ENCODE measurements around the gene TAGLN2. TPM values are rescaled to one million over a fixed set of nuclear protein-coding genes. Genes with fewer than 3 reads are reported as not detected.
A peak's percentile ranks its signal among the peaks of the same experiment; 100 is the strongest.

TAGLN2 gene
- polyA plus RNA-seq, 2 of the 4 experiments (the other 2 are of a cell fraction) = 536 to 811 TPM

DNA sequence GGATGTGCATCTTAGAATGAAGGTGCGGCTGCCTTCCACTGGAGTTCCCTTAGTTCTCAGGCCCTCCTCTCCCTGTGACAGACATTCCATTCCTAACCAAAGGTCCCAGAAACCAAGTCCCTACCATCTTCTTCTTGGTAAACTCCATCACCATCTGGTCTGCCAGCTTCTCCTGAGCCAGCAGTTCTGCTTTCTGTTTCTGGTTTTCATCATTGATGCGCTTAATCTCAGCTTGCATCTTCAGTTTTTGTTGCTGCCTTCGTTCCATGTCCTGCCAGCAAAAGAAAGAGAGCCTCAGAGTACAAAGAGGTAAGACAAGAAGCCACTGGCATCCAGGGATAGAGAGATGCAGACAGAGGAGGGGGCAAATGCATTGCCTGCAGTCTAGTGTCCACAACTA lies 44.9 kb downstream of the TAGLN2 start:
- no peak for FAIRE-seq
- 89% methylated on average over 3 of the region's 3 CpGs for WGBS (ENCODE audit: missing lambda C conversion rate)
- peak overlapping the region; percentile 47 to 70 for H3K27ac ChIP-seq
- ChIA-PET POLR2A (no interaction called here), CTCF (interaction anchor here (0.9 to 5.8 kb wide), 6 partner anchors 11 to 137 kb away, joined by 3 to 64 read pairs (median 6); partner anchors contain the start of genes DUSP23 and FCRL6)
- no peaks in the 10 kb centered on the region for H3K9me3 ChIP-seq
- no peak for DNase-seq (ENCODE audit: low read depth in 1 of 2, low spot score in 1 of 2)
- H3K4me2 ChIP-seq = peak overlapping the region; percentile 51
- H3K4me1 ChIP-seq = peaks cover 39% of the 10 kb centered on the region
- no peak overlapping the region for H3K4me3 ChIP-seq
- TF ChIP-seq HDAC2 (IDR thresholded peaks at IDR 0.05) = no peak
- TF ChIP-seq, protein P1, sequence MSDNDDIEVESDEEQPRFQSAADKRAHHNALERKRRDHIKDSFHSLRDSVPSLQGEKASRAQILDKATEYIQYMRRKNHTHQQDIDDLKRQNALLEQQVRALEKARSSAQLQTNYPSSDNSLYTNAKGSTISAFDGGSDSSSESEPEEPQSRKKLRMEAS (IDR thresholded peaks at IDR 0.05) = 0 out of 2 replicates have a peak, but pooled peaks have one; percentile 6
- no peak for ATAC-seq

DNA sequence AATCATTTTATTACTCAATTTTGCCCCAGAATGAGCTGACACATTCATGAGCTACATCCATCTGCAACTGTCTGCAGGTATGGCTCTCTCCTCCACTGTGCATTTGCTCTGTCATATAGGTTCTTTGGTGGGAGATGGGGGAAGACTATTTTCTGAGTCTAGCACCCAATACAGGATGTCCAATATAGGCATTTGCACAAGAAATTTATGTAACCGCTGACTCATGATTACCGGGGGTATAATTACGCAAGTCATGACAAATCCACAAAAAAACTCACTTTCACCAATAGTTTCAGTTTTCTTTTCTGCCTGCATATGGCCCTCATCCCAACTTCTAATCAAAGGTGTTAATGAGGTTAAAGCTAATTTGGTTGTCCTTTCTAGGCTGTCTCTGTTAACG lies 45.3 kb downstream of the TAGLN2 start:
- ChIA-PET POLR2A (no interaction called here), CTCF (interaction anchor here (0.9 to 5.8 kb wide), 6 partner anchors 11 to 137 kb away, joined by 3 to 64 read pairs (median 8); no protein-coding TSS in a partner anchor)
- WGBS (ENCODE audit: missing lambda C conversion rate) = 52% methylated on average over 4 of the region's 4 CpGs
- no peak overlapping the region for H3K4me3 ChIP-seq
- DNase-seq (ENCODE audit: low read depth in 1 of 2, low spot score in 1 of 2) = peak in 1 of 2 experiments; percentile 52
- no peak for FAIRE-seq
- H3K4me2 ChIP-seq = peak overlapping the region; percentile 51
- peaks cover 39% of the 10 kb centered on the region for H3K4me1 ChIP-seq
- H3K27ac ChIP-seq = peak overlapping the region; percentile 47 to 70
- H3K9me3 ChIP-seq = no peaks in the 10 kb centered on the region
- no peak for ATAC-seq
- TF ChIP-seq RAD21 (conservative IDR thresholded peaks at IDR 0.05 in 1 of 2, IDR thresholded peaks at IDR 0.05 in 1 of 2) (no peak), FOXS1 (CRISPR knock-in tag; IDR thresholded peaks at IDR 0.05) (no peak), POLR2A (IDR thresholded peaks at IDR 0.05; ENCODE audit: low read length) (no peak), KDM5A (IDR thresholded peaks at IDR 0.05) (no peak), JUN (IDR thresholded peaks at IDR 0.05) (0 out of 5 replicates have a peak, but pooled peaks of 1 of the 2 experiments have one; percentile 21), MYC (IDR thresholded peaks at IDR 0.05; ENCODE audit: borderline replicate concordance, low read length) (no peak), RCOR1 (IDR thresholded peaks at IDR 0.05; ENCODE audit: low read depth, low read length) (no peak), CHD4 (IDR thresholded peaks at IDR 0.05; ENCODE audit: borderline replicate concordance) (no peak), RNF2 (IDR thresholded peaks at IDR 0.05; ENCODE audit: borderline replicate concordance, low read depth) (no peak), RARB (CRISPR knock-in tag; IDR thresholded peaks at IDR 0.05) (no peak), FOSB (CRISPR knock-in tag; IDR thresholded peaks at IDR 0.05) (no peak), FOSL2 (IDR thresholded peaks at IDR 0.05) (peak; percentile 75), FOSL2 (CRISPR knock-in tag; IDR thresholded peaks at IDR 0.05) (peak; percentile 71), TP53 (CRISPR knock-in tag; IDR thresholded peaks at IDR 0.05) (no peak), CEBPB (IDR thresholded peaks at IDR 0.05) (peak; percentile 91 to 94), MAFK (IDR thresholded peaks at IDR 0.05; ENCODE audit: partially characterized antibody) (peak; percentile 98), EHF (CRISPR knock-in tag; IDR thresholded peaks at IDR 0.05) (no peak), ZNF302 (CRISPR knock-in tag; IDR thresholded peaks at IDR 0.05) (no peak), SMC3 (IDR thresholded peaks at IDR 0.05) (no peak), HOXB13 (CRISPR knock-in tag; IDR thresholded peaks at IDR 0.05; ENCODE audit: low read depth) (no peak), MAZ (IDR thresholded peaks at IDR 0.05; ENCODE audit: borderline replicate concordance, low read depth, low read length) (no peak), HDAC2 (IDR thresholded peaks at IDR 0.05) (no peak), KDM1A (IDR thresholded peaks at IDR 0.05; ENCODE audit: low read depth) (no peak), ZFP36 (IDR thresholded peaks at IDR 0.05; ENCODE audit: borderline replicate concordance, partially characterized antibody) (no peak), ZC3H11A (IDR thresholded peaks at IDR 0.05) (no peak), PHF8 (IDR thresholded peaks at IDR 0.05; ENCODE audit: borderline replicate concordance, low read depth) (no peak), HOXB5 (CRISPR knock-in tag; IDR thresholded peaks at IDR 0.05) (0 out of 2 replicates have a peak, but pooled peaks have one; percentile 12), SREBF2 (IDR thresholded peaks at IDR 0.05) (no peak), CBX8 (IDR thresholded peaks at IDR 0.05) (no peak), JUNB (IDR thresholded peaks at IDR 0.05) (peak; percentile 52; the same call in 1 of the 2 replicates), BHLHE40 (IDR thresholded peaks at IDR 0.05; ENCODE audit: low read depth, low read length) (no peak)
- TF ChIP-seq, protein P2, sequence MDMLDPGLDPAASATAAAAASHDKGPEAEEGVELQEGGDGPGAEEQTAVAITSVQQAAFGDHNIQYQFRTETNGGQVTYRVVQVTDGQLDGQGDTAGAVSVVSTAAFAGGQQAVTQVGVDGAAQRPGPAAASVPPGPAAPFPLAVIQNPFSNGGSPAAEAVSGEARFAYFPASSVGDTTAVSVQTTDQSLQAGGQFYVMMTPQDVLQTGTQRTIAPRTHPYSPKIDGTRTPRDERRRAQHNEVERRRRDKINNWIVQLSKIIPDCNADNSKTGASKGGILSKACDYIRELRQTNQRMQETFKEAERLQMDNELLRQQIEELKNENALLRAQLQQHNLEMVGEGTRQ (IDR thresholded peaks at IDR 0.05) = no peak
- TF ChIP-seq, protein P3, sequence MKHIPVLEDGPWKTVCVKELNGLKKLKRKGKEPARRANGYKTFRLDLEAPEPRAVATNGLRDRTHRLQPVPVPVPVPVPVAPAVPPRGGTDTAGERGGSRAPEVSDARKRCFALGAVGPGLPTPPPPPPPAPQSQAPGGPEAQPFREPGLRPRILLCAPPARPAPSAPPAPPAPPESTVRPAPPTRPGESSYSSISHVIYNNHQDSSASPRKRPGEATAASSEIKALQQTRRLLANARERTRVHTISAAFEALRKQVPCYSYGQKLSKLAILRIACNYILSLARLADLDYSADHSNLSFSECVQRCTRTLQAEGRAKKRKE (CRISPR knock-in tag; IDR thresholded peaks at IDR 0.05; ENCODE audit: low read depth) = no peak
- TF ChIP-seq, protein P4, sequence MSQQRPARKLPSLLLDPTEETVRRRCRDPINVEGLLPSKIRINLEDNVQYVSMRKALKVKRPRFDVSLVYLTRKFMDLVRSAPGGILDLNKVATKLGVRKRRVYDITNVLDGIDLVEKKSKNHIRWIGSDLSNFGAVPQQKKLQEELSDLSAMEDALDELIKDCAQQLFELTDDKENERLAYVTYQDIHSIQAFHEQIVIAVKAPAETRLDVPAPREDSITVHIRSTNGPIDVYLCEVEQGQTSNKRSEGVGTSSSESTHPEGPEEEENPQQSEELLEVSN (IDR thresholded peaks at IDR 0.05; ENCODE audit: borderline replicate concordance, low read depth) = no peak
- TF ChIP-seq, protein P5, sequence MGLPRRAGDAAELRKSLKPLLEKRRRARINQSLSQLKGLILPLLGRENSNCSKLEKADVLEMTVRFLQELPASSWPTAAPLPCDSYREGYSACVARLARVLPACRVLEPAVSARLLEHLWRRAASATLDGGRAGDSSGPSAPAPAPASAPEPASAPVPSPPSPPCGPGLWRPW (IDR thresholded peaks at IDR 0.05) = peak; percentile 61; the same call in 1 of the 2 replicates
- TF ChIP-seq, protein P6, sequence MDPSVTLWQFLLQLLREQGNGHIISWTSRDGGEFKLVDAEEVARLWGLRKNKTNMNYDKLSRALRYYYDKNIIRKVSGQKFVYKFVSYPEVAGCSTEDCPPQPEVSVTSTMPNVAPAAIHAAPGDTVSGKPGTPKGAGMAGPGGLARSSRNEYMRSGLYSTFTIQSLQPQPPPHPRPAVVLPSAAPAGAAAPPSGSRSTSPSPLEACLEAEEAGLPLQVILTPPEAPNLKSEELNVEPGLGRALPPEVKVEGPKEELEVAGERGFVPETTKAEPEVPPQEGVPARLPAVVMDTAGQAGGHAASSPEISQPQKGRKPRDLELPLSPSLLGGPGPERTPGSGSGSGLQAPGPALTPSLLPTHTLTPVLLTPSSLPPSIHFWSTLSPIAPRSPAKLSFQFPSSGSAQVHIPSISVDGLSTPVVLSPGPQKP (IDR thresholded peaks at IDR 0.05; ENCODE audit: low read depth, low read length) = no peak
- TF ChIP-seq, protein P1 (IDR thresholded peaks at IDR 0.05) = 0 out of 2 replicates have a peak, but pooled peaks have one; percentile 9

Data from A549 (cell line).